Transverse colon (tissue), 4 donors: Measurements from ENCODE around the gene NRN1L.

Experiments used
- EP300 ChIP-seq: sonication (generic); formaldehyde crosslinking; IDR thresholded peaks from one replicate; pipeline ENCODE4 v1.6.1; 2017; ENCODE audit warnings: antibody characterized with exemption, low read depth
- POLR2A ChIP-seq: fragments of 450-650 bp; IDR thresholded peaks from one replicate; pipeline ENCODE4 v1.6.1; 2016; ENCODE audit warnings: antibody characterized with exemption, mild to moderate bottlenecking, moderate library complexity
- POLR2AphosphoS5 ChIP-seq, 3 donors: sonication (generic); formaldehyde crosslinking; IDR thresholded peaks; one replicate each; pipeline ENCODE4 v1.6.1; 2016; ENCODE audit warnings: antibody characterized with exemption in 3 of 3
- TF ChIP-seq, protein P1 (sequence below), 5 experiments: fragments of 200-600 bp in 3 of 5; fragments of 450-650 bp in 2 of 5; sonication (generic) in 3 of 5; IDR thresholded peaks; 1 replicate in 2 of 5; 2 replicates in 3 of 5; pipeline ENCODE4 v1.5.1; 2016 to 2017; ENCODE audit warnings: antibody characterized with exemption in 5 of 5, inconsistent platforms in 3 of 5, mild to moderate bottlenecking in 2 of 5, moderate library complexity in 1 of 5

DNA sequence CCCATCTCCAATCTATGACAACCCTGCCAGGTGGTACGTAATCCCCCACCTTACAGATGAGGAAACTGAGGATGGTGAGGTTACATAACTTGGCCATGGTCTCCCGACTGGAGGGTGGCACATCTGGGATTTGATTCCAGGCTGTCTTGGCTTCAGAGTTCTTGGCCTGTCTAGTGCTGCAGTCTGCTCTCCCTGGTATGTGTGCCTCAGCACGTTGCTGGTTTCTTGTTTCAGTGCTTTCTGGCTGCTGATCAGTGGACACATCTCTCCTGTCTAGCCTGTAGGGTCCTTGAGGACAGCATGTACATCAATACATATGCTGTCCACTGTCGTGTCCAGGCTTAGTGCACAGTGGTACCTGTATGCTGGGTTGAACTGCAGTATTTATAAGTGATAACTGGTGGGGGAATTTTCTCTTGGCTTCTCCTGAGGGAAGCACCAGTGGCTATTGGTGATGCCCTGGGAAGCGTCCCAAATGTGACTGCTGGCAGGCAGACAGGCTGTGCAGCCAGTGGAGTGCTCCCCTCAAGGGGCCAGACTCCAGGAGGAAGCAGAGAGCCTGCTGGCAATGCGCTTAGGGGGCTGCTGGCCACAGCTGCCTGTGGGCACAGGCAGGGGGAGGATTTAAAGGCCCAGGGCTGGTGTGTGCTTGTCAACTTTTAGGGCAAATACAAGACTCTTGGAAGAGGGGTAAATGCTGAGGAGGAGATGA lies 32.6 kb downstream of the NRN1L start:
- TF ChIP-seq, protein P1, sequence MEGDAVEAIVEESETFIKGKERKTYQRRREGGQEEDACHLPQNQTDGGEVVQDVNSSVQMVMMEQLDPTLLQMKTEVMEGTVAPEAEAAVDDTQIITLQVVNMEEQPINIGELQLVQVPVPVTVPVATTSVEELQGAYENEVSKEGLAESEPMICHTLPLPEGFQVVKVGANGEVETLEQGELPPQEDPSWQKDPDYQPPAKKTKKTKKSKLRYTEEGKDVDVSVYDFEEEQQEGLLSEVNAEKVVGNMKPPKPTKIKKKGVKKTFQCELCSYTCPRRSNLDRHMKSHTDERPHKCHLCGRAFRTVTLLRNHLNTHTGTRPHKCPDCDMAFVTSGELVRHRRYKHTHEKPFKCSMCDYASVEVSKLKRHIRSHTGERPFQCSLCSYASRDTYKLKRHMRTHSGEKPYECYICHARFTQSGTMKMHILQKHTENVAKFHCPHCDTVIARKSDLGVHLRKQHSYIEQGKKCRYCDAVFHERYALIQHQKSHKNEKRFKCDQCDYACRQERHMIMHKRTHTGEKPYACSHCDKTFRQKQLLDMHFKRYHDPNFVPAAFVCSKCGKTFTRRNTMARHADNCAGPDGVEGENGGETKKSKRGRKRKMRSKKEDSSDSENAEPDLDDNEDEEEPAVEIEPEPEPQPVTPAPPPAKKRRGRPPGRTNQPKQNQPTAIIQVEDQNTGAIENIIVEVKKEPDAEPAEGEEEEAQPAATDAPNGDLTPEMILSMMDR (IDR thresholded peaks at IDR 0.05), result no peak
- TF ChIP-seq POLR2A, result no peak
- TF ChIP-seq EP300, result no peak
- no peak for TF ChIP-seq POLR2AphosphoS5 (IDR thresholded peaks at IDR 0.05)
